B cell (primary cell): ENCODE measurements around the gene ASTN2.

Experiments
- CTCF ChIP-seq: fragments of 200-600 bp; IDR thresholded peaks from one replicate; pipeline ENCODE4 v1.8.0; 2022; ENCODE audit warnings: antibody characterized with exemption, mild to moderate bottlenecking
- EZH2 ChIP-seq: IDR thresholded peaks from 2 replicates; pipeline ENCODE4 v1.6.1; 2012; ENCODE audit warnings: borderline replicate concordance, low read depth, mild to moderate bottlenecking, moderate library complexity, low read length; ENCODE audit not compliant: insufficient read depth, poor library complexity, severe bottlenecking

- TF ChIP-seq CTCF = no peak
- no peak for TF ChIP-seq EZH2
Measured at GRCh38 chr9:116643691-116644090, 771.2 kb downstream of the ASTN2 start.
